SU-DHL-6 (cell line): Measurements from ENCODE around the gene CBFA2T2.

ENCODE experiments used
- CTCF ChIP-seq: fragments of 200-600 bp; sonication (generic); IDR thresholded peaks from one replicate; pipeline ENCODE4 v1.5.1; 2017; ENCODE audit warnings: antibody characterized with exemption, mild to moderate bottlenecking, low read length, moderate library complexity; ENCODE audit not compliant: insufficient read depth, poor library complexity, severe bottlenecking
- EZH2phosphoT487 ChIP-seq: fragments of 200-600 bp; sonication (generic), shearing (Covaris generic); conservative IDR thresholded peaks from 2 replicates; pipeline ENCODE4 v1.6.1; 2018; ENCODE audit warnings: mild to moderate bottlenecking, antibody characterized with exemption, low read length, moderate library complexity, mixed read lengths

- TF ChIP-seq CTCF, result no peak
- TF ChIP-seq EZH2phosphoT487, result no peak
Observed at GRCh38 chr20:33558348-33559144, 68.7 kb downstream of the CBFA2T2 start.
